SK-N-SH treated with all-trans-retinoic acid at 6 μM for 48 hours (cell line): ENCODE results near the gene OVCA2.
A peak's percentile ranks its signal among the peaks of the same experiment; 100 is the strongest.

Source experiments
- ATAC-seq: fragments of 200-7000 bp; cut with Tn5 transposase; 3 replicates; pipeline ENCODE4 v1.9.1; 2020; ENCODE audit warnings: mild to moderate bottlenecking, moderate library complexity
- ARNTL ChIP-seq: fragments of 450-650 bp; formaldehyde crosslinking; IDR thresholded peaks from 2 replicates; pipeline ENCODE4 v1.5.0; 2020; ENCODE audit warnings: low read depth, mild to moderate bottlenecking, moderate library complexity, borderline replicate concordance
- BACH2 ChIP-seq: fragments of 250-450 bp; sonication (Bioruptor Pico); IDR thresholded peaks from 2 replicates; pipeline ENCODE4 v1.9.0; 2021; ENCODE audit warnings: mild to moderate bottlenecking, borderline replicate concordance
- CSDC2 ChIP-seq: fragments of 250-450 bp; sonication (Bioruptor Pico); IDR thresholded peaks from 2 replicates; pipeline ENCODE4 v1.5.0; 2020; ENCODE audit warnings: mild to moderate bottlenecking, moderate library complexity
- ESRRG ChIP-seq: fragments of 250-450 bp; sonication (Bioruptor Pico); IDR thresholded peaks from 2 replicates; pipeline ENCODE4 v1.6.1; 2021; ENCODE audit warnings: mild to moderate bottlenecking
- ISL1 ChIP-seq: fragments of 250-450 bp; sonication (Bioruptor Pico); IDR thresholded peaks from 2 replicates; pipeline ENCODE4 v2.1.2; 2022; ENCODE audit warnings: mild to moderate bottlenecking, moderate library complexity
- OSR1 ChIP-seq: fragments of 250-450 bp; sonication (Bioruptor Pico); IDR thresholded peaks from 2 replicates; pipeline ENCODE4 v1.8.0; 2022; ENCODE audit warnings: moderate library complexity, mild to moderate bottlenecking, inconsistent platforms
- PPARA ChIP-seq: fragments of 250-450 bp; sonication (Bioruptor Pico); IDR thresholded peaks from 2 replicates; pipeline ENCODE4 v1.5.0; 2020; ENCODE audit warnings: mild to moderate bottlenecking, borderline replicate concordance
- RARB ChIP-seq: fragments of 250-450 bp; sonication (Bioruptor Pico); IDR thresholded peaks from 2 replicates; pipeline ENCODE4 v1.8.0; 2021; ENCODE audit warnings: mild to moderate bottlenecking, moderate library complexity
- SNAI2 ChIP-seq: fragments of 250-450 bp; sonication (Bioruptor Pico); IDR thresholded peaks from 2 replicates; pipeline ENCODE4 v1.5.0; 2020; ENCODE audit warnings: mild to moderate bottlenecking, moderate library complexity
- TCF4 ChIP-seq: fragments of 250-450 bp; sonication (Bioruptor Pico); IDR thresholded peaks from 2 replicates; pipeline ENCODE4 v1.8.0; 2021; ENCODE audit warnings: mild to moderate bottlenecking, moderate library complexity, borderline replicate concordance
- TOX ChIP-seq: fragments of 250-450 bp; sonication (Bioruptor Pico); IDR thresholded peaks from 2 replicates; pipeline ENCODE4 v1.8.0; 2021; ENCODE audit warnings: mild to moderate bottlenecking, moderate library complexity, borderline replicate concordance
- ZFP3 ChIP-seq: fragments of 250-450 bp; sonication (Bioruptor Pico); IDR thresholded peaks from 2 replicates; pipeline ENCODE4 v1.5.0; 2020; ENCODE audit warnings: mild to moderate bottlenecking, moderate library complexity
- ZFP30 ChIP-seq: fragments of 450-650 bp; formaldehyde crosslinking; IDR thresholded peaks from 2 replicates; pipeline ENCODE4 v1.5.0; 2022; ENCODE audit warnings: mild to moderate bottlenecking, moderate library complexity
- ZNF70 ChIP-seq: fragments of 450-650 bp; formaldehyde crosslinking; IDR thresholded peaks from 2 replicates; pipeline ENCODE4 v1.5.0; 2020; ENCODE audit warnings: mild to moderate bottlenecking, moderate library complexity
- ZNF8 ChIP-seq: fragments of 450-650 bp; formaldehyde crosslinking; IDR thresholded peaks from 2 replicates; pipeline ENCODE4 v1.5.0; 2020; ENCODE audit warnings: mild to moderate bottlenecking, moderate library complexity
- TF ChIP-seq, protein P1 (sequence below): fragments of 250-450 bp; sonication (Bioruptor Pico); IDR thresholded peaks from 2 replicates; pipeline ENCODE4 v1.8.0; 2020; ENCODE audit warnings: mild to moderate bottlenecking, moderate library complexity, borderline replicate concordance
- TF ChIP-seq, protein P2 (sequence below): fragments of 250-450 bp; sonication (Bioruptor Pico); IDR thresholded peaks from 2 replicates; pipeline ENCODE4 v1.5.1; 2020; ENCODE audit warnings: low read depth, mild to moderate bottlenecking, moderate library complexity
- TF ChIP-seq, protein P3 (sequence below): fragments of 250-450 bp; sonication (Bioruptor Pico); IDR thresholded peaks from 2 replicates; pipeline ENCODE4 v1.5.1; 2021; ENCODE audit warnings: mild to moderate bottlenecking, moderate library complexity
- TF ChIP-seq, protein P4 (sequence below): fragments of 250-450 bp; sonication (Bioruptor Pico); IDR thresholded peaks from 2 replicates; pipeline ENCODE4 v1.5.0; 2020; ENCODE audit warnings: mild to moderate bottlenecking, moderate library complexity

Gene OVCA2

DNA sequence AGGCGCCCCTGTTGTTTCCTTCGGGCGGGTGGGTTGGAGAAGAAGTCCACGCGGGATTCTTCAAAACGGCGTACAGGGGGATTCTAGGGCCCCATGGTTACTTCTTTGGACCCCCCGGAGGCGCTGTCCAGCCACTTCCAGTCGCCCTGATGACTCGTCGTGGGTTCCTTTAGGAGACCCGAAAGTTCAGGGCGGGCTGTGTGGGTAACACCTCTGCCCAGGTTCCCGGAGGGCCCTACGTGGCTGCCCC lies 12.4 kb downstream of the OVCA2 start:
- no peak for ATAC-seq
- TF ChIP-seq OSR1 (CRISPR knock-in tag) (no peak), ARNTL (CRISPR knock-in tag) (no peak), ZFP30 (CRISPR knock-in tag) (no peak), ZFP3 (CRISPR knock-in tag) (no peak), PPARA (CRISPR knock-in tag) (no peak), RARB (CRISPR knock-in tag) (no peak), SNAI2 (CRISPR knock-in tag) (no peak), ESRRG (CRISPR knock-in tag) (no peak), CSDC2 (no peak), TCF4 (no peak), BACH2 (CRISPR knock-in tag) (no peak), ZNF8 (CRISPR knock-in tag) (no peak), TOX (no peak), ZNF70 (CRISPR knock-in tag) (no peak), ISL1 (CRISPR knock-in tag) (no peak)
- TF ChIP-seq, protein P1, sequence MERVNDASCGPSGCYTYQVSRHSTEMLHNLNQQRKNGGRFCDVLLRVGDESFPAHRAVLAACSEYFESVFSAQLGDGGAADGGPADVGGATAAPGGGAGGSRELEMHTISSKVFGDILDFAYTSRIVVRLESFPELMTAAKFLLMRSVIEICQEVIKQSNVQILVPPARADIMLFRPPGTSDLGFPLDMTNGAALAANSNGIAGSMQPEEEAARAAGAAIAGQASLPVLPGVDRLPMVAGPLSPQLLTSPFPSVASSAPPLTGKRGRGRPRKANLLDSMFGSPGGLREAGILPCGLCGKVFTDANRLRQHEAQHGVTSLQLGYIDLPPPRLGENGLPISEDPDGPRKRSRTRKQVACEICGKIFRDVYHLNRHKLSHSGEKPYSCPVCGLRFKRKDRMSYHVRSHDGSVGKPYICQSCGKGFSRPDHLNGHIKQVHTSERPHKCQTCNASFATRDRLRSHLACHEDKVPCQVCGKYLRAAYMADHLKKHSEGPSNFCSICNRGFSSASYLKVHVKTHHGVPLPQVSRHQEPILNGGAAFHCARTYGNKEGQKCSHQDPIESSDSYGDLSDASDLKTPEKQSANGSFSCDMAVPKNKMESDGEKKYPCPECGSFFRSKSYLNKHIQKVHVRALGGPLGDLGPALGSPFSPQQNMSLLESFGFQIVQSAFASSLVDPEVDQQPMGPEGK (CRISPR knock-in tag), result no peak
- TF ChIP-seq, protein P2, sequence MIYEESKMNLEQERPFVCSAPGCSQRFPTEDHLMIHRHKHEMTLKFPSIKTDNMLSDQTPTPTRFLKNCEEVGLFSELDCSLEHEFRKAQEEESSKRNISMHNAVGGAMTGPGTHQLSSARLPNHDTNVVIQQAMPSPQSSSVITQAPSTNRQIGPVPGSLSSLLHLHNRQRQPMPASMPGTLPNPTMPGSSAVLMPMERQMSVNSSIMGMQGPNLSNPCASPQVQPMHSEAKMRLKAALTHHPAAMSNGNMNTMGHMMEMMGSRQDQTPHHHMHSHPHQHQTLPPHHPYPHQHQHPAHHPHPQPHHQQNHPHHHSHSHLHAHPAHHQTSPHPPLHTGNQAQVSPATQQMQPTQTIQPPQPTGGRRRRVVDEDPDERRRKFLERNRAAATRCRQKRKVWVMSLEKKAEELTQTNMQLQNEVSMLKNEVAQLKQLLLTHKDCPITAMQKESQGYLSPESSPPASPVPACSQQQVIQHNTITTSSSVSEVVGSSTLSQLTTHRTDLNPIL, result no peak
- TF ChIP-seq, protein P3, sequence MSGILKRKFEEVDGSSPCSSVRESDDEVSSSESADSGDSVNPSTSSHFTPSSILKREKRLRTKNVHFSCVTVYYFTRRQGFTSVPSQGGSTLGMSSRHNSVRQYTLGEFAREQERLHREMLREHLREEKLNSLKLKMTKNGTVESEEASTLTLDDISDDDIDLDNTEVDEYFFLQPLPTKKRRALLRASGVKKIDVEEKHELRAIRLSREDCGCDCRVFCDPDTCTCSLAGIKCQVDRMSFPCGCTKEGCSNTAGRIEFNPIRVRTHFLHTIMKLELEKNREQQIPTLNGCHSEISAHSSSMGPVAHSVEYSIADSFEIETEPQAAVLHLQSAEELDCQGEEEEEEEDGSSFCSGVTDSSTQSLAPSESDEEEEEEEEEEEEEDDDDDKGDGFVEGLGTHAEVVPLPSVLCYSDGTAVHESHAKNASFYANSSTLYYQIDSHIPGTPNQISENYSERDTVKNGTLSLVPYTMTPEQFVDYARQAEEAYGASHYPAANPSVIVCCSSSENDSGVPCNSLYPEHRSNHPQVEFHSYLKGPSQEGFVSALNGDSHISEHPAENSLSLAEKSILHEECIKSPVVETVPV, result no peak
- TF ChIP-seq, protein P4, sequence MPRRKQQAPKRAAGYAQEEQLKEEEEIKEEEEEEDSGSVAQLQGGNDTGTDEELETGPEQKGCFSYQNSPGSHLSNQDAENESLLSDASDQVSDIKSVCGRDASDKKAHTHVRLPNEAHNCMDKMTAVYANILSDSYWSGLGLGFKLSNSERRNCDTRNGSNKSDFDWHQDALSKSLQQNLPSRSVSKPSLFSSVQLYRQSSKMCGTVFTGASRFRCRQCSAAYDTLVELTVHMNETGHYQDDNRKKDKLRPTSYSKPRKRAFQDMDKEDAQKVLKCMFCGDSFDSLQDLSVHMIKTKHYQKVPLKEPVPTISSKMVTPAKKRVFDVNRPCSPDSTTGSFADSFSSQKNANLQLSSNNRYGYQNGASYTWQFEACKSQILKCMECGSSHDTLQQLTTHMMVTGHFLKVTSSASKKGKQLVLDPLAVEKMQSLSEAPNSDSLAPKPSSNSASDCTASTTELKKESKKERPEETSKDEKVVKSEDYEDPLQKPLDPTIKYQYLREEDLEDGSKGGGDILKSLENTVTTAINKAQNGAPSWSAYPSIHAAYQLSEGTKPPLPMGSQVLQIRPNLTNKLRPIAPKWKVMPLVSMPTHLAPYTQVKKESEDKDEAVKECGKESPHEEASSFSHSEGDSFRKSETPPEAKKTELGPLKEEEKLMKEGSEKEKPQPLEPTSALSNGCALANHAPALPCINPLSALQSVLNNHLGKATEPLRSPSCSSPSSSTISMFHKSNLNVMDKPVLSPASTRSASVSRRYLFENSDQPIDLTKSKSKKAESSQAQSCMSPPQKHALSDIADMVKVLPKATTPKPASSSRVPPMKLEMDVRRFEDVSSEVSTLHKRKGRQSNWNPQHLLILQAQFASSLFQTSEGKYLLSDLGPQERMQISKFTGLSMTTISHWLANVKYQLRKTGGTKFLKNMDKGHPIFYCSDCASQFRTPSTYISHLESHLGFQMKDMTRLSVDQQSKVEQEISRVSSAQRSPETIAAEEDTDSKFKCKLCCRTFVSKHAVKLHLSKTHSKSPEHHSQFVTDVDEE (CRISPR knock-in tag), result no peak

DNA sequence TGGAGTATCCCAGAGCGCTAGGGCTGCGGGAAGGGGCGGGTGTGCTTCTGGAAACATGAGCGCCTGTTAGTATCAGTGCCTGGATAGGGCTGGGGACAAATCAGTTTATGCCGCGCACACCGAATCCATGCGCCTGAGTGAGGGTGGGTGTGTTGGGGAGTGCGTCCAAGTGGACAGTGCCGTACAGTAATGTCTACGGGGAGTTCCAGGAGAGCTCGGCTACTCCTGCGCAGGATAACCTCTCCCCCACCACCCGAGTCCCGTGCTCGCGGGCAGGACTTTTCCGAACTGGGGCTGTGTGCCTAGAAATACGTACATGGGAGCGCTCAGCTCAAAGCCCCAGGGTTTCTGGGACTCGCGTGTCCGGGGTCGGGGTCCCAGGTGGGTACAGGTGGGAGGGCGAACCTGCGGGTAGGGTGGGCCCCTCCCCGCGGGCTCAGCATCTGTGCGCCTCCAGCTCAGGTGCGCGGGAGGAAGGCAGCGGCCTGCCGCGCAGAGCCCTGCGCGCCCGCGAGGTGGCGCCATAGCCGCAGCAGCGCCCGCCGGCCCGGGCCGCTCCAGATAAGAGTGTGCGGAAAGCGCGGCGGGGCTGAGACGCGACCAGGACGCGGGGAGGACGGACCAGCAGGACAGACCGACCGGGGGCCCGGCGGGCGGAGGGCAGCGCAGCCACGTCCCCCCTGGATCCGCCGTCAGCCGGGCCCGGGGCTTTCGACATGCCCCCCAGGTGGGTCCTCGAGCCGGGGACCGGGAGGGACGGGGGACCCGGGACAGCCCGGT lies 12.9 kb downstream of the OVCA2 start, which contains the start of gene HIC1:
Gene HIC1 (plus strand): TSS at position 592 of the 780 bp plus-strand sequence. CDS start 1,588 bp downstream, outside the sequence.
- peak; percentile 84 for ATAC-seq
- TF ChIP-seq TCF4, result no peak
- no peak for TF ChIP-seq OSR1 (CRISPR knock-in tag)
- TF ChIP-seq, protein P4 (CRISPR knock-in tag), result 0 out of 2 replicates have a peak, but pooled peaks have one; percentile 12
- TF ChIP-seq ZFP3 (CRISPR knock-in tag), result 0 out of 2 replicates have a peak, but pooled peaks have one; percentile 33
